Brain microvascular endothelial cell (primary cell): Measurements from ENCODE around the gene ZFP64.

Source experiments
- DNase-seq: peaks from one replicate; pipeline ENCODE4 v3.0.0-alpha.2; 2020
- H3K27ac ChIP-seq: fragments of 250-450 bp; sonication (Bioruptor Pico); 2 replicates; pipeline ENCODE4 v1.5.1; 2020; ENCODE audit warnings: mild to moderate bottlenecking, moderate library complexity
- H3K27me3 ChIP-seq: fragments of 250-450 bp; sonication (Bioruptor Pico); replicated peaks from 2 replicates; pipeline ENCODE4 v1.5.1; 2020; ENCODE audit warnings: mild to moderate bottlenecking
- H3K36me3 ChIP-seq: fragments of 250-450 bp; sonication (Bioruptor Pico); replicated peaks from 2 replicates; pipeline ENCODE4 v1.5.1; 2020; ENCODE audit warnings: mild to moderate bottlenecking
- H3K4me3 ChIP-seq: 2 replicates; pipeline ENCODE4 v1.5.1; 2011; ENCODE audit warnings: low read depth, mild to moderate bottlenecking, control low read depth, low read length, moderate library complexity
- CTCF ChIP-seq: IDR thresholded peaks from 2 replicates; pipeline ENCODE4 v1.5.1; 2011; ENCODE audit warnings: low read depth, mild to moderate bottlenecking, moderate library complexity, low read length, control low read depth, inconsistent platforms; ENCODE audit errors: missing control alignments
- in situ Hi-C: cut with HindIII; loops from 2 replicates; pipeline ENCODE4 v1.10.0; 2017; ENCODE audit warnings: low sequenced_read_pairs, low pct_ligation_motif_present

The ZFP64 gene

GRCh38 chr20:52171025-52171424 lies 20.6 kb downstream of the ZFP64 start:
- in situ Hi-C loops: no loop called here
- H3K36me3 ChIP-seq: no peaks in the 10 kb centered on the region
- no peak overlapping the region for H3K4me3 ChIP-seq
- TF ChIP-seq CTCF: no peak
- no peak for DNase-seq
- H3K27ac ChIP-seq: no peak overlapping the region
- no peaks in the 10 kb centered on the region for H3K27me3 ChIP-seq

- DNase-seq: no peak
- Histone ChIP-seq H3K27ac (no peak overlapping the region), H3K4me3 (no peak overlapping the region), H3K36me3 (peaks cover 2% of the 10 kb centered on the region), H3K27me3 (no peaks in the 10 kb centered on the region)
- TF ChIP-seq CTCF: no peak
- in situ Hi-C loops: no loop called here
These were observed 23.5 kb downstream of the ZFP64 start for GRCh38 chr20:52168116-52168515.

- no peak overlapping the region for H3K27ac ChIP-seq
- in situ Hi-C loops: no loop called here
- no peak for DNase-seq
- no peaks in the 10 kb centered on the region for H3K27me3 ChIP-seq
- peaks cover 2% of the 10 kb centered on the region for H3K36me3 ChIP-seq
- no peak overlapping the region for H3K4me3 ChIP-seq
- TF ChIP-seq CTCF: no peak
These were observed 24.2 kb downstream of the ZFP64 start for GRCh38 chr20:52167232-52167840.

GRCh38 chr20:52166150-52166549 lies 25.4 kb downstream of the ZFP64 start:
- H3K27me3 ChIP-seq: no peaks in the 10 kb centered on the region
- no peak overlapping the region for H3K27ac ChIP-seq
- TF ChIP-seq CTCF: no peak
- peaks cover 2% of the 10 kb centered on the region for H3K36me3 ChIP-seq
- in situ Hi-C loops: no loop called here
- no peak for DNase-seq
- no peak overlapping the region for H3K4me3 ChIP-seq

GRCh38 chr20:52160621-52161204 lies 30.9 kb downstream of the ZFP64 start:
- in situ Hi-C loops: no loop called here
- no peak overlapping the region for H3K27ac ChIP-seq
- no peaks in the 10 kb centered on the region for H3K27me3 ChIP-seq
- peaks cover 26% of the 10 kb centered on the region for H3K36me3 ChIP-seq
- H3K4me3 ChIP-seq: no peak overlapping the region
- TF ChIP-seq CTCF: no peak
- no peak for DNase-seq
